Dermis microvascular lymphatic vessel endothelial cell (primary cell): ENCODE results near the gene SKI. TPM values are rescaled to one million over a fixed set of nuclear protein-coding genes. Genes with fewer than 3 reads are reported as not detected.

Experiments
- DNase-seq, 2 donors: peaks; one replicate each; pipeline versions ENCODE4 v3.0.0 to v3.0.0-alpha.2; 2010; ENCODE audit warnings: low read depth in 2 of 2
- total RNA-seq: library from RNA; depleted of rRNA; stranded (reverse); fragments of >200 nt; gene quantifications from 2 replicates; pipeline ENCODE4 v1.2.1, GENCODE V29; 2014

Gene SKI
- total RNA-seq, 1 donor from 2014 or later = 12.7 TPM

DNA sequence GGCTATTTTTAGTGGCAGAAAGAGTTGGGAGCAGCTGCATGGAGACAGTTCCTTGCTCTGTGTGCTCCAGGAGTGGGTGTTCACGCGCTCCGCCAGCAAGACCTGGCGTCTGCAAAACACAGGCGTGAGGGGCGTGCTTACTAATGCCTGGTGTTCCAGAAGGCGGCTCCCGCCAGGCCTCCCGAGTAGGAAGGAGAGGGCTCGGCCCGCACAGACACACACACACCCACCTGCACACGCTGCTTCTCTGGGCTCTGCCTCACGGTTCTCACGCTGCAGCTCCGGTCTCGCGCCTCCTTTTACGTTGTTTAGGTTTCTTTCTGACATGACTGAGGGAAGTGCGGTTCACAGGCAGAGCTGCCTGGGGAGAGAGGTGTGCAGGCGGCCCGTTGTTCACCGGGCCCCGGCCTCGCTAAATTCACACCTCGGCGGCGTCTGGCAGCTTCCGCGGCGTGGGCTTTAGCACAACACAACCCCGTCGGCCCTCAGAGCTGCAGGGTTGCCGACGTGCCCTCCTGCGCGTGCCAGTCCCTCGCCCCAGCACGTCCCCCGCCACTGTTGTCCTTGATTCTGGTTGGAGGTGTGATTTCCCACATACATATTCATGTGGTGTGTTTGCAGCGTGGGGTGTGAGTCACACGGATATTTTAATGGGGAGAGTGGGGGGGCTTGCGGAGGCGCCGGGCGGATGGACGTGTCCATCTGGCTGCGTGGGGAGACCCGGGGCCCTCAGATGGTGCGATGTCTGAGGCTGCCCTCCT is 77.0 kb downstream of the SKI start:
- no peak for DNase-seq

DNA sequence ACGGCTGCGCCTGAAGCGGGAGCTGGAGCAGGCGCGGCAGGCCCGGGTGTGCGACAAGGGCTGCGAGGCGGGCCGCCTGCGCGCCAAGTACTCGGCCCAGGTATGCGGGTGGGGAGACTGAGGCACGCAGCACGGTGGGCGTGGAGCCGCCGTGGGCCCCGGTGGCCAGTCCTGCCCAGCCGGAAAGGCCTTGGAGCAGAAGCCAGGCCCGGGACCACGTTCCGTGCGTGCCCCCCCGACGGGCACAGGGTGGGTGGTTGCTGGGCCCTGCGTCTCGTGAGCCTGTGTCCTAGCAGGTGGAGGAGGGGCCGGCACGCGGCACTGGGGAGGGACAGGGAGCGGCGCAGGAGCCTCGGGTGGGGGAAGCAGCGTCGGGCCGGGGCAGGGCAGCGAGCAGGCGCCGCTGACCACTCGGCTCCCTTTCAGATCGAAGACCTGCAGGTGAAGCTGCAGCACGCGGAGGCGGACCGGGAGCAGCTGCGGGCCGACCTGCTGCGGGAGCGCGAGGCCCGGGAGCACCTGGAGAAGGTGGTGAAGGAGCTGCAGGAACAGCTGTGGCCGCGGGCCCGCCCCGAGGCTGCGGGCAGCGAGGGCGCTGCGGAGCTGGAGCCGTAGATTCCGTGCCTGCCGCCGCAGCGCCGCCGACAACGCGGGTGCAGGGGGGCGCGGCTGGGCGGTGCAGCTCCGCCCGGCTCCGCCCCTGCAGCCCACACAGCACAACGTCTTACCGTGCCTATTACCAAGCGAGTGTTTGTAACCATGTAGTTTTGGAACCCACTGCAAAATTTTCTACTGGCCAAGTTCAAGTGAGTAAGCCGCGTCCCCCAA is 78.2 kb downstream of the SKI start:
- no peak for DNase-seq

DNA sequence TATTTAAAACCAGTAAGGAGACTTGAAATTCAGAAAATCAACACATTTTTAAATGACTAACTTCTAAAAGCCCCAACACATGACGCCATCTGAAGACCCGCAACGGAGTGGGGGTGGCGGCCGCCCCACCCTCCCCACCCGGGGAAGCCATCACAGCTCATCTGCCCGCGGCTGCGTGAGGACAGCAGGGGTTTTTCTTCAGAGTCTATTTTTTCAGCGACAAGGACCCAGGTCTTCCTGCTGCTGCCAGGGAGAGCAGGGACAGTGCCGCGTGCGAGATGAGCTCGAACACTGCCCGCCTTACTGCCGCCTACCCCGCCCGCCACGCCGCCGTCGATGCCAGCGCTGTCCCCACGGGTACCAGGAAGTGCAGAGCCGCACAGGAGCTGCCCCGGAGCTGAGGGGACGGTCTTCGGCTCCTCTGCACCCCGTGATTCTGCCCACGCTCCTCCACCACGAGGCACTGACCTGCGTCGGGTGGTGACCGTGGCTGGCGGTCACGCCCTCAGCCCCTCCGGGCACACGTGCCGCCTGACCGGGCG is 79.0 kb downstream of the SKI start:
- DNase-seq = no peak

DNA sequence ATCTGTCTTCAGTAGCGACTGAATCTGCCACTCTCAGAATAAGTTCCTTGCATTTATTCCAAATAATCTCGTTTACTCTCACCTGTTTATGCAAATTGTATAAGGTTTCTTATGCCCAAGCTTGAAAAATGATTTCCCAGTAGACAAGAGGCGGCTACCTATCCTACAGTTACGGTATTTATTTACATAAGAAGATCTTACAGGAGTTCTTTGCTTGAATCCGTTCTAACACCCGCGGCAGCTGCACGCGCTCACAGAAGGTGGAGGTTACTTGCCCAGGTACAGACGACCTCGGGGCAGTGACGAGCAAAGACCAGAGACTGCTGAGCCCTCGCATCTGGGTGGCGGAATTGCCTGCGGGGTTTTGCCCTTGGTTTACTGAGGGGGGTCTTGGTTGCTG is 79.9 kb downstream of the SKI start:
- no peak for DNase-seq

DNA sequence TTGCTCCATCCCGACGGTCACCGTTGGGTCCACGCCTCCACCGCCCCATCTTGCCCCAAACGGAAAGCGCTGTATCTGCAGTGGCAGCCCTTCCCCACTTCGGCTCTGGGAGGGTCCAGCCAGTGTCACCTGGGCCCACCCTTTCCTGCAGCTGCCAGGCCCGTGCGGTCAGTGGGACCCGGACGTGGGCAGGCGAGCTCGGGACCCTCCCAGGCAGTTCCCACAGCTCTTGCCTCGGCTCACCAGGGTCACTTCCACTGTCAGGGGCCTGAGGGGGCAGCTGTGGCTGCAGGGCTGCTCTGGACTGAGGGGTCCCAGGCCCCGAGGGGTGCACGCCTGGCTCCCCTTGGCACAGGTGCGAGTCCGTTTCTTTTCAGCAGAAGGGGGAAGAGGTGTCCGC is 80.7 kb downstream of the SKI start:
- DNase-seq = no peak

DNA sequence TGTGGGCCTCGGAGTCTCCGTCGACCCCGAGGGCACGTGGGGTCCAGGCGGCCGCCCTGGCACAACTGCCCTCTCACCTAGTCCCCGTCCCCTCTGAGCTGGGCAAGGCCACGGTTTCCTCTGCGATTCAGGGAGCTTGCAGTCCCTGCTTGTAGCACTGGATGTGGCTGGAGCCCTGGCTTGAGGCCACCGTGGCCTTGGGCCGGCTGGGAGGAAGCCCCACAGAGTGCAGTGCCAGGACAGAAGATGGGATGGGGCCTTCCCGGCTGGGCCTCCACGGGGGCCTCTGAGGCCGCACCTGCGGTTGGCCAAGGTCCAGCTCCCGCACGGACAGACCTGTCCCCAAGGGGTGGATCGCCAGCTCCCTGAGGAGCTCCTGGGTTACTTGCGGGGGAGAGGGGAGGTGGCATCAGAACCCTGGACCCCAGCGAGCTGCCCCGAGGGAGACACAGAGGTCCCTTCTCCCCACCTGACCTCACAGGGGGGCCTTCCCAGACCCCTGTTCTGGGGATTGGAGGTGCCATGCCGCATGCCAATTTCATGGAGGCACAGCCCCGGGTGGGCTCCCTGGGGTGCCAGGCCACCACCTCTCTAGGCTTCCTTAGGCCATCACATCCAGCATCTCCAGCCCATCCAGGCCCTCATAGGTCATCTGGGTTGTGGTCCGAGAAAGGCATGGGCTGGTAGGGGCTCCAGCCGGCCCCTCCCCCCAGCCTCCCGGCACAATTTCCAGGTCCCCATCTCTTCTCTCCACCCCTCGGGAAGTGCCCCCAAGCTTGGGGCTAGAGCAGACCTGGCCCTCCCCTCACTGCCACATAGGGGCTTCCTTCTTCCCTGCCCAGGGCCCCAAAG is 82.4 kb downstream of the SKI start:
- no peak for DNase-seq

DNA sequence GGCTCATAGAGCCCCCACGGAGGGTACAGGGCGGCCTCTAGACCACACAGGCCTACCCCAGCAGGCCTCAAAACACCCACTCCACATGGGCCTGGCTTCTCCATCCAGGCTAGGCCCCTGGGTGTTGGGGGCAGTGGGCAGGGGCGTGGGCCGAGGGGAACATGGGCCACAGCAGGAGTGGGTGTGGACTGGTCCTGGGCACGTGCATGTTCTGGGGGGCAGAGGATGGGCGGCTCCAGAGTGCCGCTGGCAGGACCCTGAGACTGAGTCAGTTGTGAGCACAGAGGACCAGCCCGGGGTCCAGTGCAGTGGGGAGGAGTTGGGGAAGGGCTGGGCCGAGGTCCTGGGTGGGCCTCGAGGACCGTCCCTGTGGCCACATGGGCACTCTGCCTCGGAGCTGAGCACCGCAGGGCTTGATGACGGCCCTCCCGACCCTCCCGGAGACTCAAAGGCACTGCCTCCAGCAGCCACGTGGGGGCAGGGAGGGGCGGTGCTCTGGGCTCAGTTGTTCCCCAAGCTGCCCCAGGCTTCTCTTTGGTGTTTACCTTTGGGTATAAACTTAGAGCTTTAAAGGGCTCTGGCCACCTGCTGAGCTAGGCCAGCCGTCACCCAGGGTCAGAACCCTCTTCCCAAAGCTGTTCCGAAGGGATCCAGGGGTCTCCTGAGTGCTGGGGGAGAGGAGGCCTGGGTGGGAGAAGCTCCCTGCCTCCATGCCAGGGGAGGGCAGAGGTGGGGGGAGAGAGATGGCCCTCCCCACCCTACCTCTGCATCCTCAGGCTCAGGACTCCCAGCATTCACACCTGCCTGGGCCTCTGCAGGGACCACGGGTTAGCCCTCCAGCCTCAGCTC is 83.3 kb downstream of the SKI start:
- DNase-seq = peak in 1 of 2 donors; percentile 47

DNA sequence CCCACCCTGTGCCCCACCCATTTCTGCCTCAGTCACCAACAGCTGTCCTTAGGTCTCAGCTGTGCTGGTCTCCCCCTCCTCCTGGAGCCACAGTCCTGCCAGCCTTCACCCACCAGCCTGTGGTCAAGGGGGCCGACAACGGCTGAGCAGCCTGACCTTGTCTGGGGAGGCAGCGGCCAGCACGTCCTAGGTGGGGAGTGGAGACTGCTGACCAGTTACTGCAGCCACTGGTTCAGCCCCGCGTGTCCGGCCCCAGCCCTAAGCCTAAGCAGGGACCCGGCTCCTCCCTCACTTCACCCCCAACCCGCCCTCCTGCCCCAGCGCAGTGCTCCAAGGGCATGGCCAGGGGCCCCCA is 84.0 kb downstream of the SKI start:
- DNase-seq = no peak

DNA sequence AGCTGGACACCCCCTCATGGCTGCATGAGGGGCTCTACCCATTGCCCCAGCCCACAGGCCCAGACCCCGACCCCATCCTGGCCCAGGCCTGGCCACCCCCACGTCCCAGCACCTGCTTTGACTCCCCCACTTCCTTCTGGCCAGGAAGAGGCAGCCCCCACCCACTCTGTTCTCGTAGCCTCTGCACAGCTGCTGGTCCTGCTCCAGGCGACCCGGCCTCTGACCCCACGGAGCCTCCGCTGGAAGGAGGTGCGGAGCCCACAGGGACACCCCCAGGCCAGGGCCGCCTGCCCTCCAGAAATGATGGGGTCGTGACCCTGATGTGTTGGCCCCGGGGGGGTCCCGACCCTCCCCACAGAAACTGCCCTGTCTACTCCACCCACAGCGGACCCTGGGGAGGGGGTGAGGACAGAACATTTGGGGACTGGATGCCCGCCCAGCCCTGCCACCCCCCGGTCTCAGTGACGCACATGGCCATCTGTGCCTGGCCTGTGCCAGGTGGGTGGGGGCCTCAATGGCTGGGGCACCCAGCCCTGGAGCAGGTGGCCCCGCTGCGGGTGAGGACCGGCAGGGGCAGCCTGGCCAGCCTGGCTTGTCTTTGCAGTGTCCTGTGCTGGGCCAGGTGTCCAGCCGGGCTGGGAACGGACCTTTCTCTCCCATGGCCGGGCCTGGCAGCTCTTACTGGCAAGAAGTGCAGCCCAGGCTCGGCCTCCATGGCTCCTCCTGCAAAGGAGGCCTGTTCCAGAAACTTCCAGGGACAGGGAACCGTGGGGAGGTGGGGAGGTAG is 84.6 kb downstream of the SKI start:
- no peak for DNase-seq

DNA sequence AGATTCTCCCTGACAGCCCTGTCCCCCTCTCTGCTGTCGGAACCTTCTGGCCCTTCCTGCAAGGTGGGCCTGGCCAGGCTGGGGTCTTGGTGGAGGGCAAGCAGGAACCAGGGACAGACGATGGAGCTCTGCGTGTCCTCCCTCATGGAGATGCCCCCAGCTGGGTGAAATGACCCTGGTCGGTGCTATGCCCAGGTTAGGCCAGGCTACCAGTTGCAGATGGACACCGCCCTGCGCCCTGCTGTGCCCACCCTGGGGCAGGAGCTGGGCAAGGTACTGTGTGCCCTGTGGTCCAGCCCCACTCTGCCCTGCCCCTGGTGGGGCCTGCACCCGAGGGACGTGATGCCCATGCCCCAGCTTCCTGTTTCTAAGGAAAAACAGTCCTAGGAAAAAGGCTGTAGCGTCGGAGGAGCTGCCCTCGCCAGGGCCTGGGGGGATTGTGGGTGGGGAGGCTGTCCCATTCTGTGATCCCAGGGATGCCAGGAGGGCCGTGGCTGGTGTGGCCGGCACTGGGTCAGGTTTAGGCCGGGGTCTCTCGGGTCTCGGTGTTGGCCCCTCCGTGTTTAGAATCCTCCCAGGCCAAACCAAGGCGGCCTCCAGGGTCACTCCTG is 85.6 kb downstream of the SKI start:
- DNase-seq = peak in 1 of 2 donors; percentile 21

DNA sequence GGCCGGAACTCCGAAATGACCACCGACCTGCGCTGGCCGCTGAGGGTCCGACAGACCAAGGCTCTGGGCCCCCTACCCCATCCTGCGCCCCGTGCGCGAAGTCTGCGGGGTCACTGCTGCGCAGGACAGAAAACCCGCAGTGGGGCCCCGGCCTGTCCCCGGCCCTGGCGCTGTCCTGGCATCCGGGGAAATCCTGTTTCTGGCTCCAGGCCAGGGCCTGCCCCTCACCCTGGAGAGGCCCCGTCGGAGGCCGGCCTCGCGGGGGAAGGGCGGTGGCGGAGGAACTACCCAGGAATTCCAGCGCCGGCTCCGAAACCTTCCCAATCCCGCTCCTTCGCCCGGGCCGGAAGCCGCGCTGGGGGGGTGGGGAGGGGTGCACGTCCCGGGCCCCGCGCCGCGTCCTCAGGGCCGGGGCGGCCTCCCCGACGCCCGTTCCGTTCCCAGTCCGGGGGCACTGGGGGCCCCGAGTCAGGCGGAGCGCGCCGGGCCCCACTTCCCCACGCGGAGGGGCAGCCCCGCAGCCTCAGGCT is 86.2 kb downstream of the SKI start:
- DNase-seq = peak in 1 of 2 donors; percentile 38

DNA sequence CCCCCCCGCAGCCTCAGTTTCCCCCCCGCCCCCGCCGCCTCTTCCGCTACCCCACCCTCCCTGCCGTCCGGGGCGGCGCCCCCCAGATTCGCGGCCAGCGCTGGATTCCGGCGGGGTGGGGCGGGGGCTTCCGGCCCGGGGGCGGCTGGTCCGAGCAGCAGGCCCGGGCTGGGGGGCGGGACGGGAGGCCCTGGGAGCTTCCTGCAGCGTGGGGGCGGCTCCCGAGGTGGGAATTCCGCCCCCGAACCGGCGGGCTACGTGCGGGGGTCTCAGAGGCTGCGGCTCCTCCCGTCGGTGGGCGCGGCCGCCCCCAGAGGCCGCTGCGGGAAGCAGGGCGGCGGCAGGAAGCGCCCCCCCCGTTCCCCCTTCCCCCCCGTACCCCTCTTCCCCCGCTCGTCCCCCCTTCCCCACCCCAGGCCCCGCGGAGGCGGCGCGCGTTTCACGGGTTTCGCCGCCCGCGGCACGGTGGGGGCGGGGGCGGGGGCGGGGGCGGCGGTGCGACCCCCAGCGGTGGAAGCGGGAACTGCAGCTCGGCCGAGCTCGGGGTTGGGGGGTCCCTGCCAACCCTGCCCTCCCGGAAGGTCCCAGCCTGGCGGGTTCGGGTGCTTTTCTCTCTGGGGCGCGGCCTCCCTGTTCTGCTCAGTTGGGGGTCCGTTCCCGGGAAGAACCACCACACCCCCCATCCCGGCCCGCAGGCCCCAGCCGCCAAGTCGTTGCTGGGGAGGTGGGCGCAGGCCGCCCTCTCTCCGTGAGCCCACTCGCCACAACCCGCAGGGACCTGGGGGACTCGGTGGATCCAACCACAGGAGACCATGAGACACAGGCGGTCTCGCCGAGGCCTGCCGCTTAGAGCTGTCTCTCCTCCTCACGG is 86.9 kb downstream of the SKI start:
- peak; percentile 34 to 74 for DNase-seq

DNA sequence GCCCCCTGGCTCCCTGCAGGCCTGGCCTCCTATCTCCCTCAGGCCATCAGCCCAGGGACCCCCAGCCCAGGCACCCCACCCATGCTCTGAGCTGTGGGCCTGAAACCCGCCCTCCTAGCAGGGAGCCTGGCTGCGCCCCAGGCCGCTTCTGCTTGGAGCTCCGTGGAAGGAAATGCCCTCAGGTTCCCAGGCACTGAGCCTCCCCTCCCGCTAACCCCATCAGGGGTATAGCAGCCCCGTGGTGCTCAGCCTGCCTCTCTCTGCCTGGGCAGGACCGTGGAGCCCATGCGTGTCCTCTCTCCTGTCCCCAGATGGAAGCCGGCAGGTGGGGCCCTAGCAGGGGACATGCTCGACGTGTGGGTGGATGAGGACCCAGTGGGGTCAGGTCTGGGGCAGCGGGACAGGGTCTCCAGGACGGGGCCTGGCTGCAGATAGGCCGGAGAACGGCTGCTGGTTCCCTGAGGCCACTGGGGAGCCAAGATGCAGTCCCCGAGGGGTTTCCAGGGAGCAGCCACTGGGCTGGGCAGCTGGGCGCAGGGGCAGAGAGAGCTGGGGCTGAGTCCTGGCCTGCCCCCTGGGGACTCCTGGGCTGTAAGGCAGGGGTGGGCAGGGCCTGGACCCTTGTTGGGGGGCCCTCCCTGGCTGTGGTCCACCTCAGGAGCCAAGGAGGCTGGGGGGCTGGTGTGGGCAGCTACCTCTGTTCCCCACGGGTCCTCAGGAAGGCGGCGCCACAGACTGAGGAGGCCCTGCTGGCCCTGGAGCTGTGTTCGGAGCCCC is 87.7 kb downstream of the SKI start:
- no peak for DNase-seq

DNA sequence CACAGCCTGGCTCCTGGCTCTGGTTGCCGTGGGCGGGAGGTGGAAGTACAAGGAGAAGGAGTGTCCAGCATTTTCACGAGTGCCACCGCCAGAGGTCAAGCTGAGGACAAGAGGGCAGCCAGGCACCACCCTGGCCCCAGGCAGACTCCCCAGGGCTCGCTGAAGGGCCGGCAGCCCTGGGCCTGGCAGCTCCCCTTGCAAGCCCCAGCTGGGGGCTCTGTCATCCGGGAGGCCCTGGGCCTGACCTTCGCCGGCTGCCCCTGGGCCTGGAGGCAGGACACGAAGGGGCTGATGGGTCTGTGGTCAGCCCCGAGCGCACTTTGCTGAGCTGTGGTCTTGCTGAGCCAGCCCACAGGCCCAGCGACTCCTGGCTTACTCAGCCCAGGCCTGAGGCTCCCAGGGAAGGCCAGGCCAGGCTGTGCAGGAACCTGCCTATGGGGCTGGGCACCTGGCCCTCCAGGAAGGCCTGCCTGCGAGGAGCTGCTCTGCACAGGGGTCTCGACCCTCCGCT is 88.4 kb downstream of the SKI start:
- no peak for DNase-seq

DNA sequence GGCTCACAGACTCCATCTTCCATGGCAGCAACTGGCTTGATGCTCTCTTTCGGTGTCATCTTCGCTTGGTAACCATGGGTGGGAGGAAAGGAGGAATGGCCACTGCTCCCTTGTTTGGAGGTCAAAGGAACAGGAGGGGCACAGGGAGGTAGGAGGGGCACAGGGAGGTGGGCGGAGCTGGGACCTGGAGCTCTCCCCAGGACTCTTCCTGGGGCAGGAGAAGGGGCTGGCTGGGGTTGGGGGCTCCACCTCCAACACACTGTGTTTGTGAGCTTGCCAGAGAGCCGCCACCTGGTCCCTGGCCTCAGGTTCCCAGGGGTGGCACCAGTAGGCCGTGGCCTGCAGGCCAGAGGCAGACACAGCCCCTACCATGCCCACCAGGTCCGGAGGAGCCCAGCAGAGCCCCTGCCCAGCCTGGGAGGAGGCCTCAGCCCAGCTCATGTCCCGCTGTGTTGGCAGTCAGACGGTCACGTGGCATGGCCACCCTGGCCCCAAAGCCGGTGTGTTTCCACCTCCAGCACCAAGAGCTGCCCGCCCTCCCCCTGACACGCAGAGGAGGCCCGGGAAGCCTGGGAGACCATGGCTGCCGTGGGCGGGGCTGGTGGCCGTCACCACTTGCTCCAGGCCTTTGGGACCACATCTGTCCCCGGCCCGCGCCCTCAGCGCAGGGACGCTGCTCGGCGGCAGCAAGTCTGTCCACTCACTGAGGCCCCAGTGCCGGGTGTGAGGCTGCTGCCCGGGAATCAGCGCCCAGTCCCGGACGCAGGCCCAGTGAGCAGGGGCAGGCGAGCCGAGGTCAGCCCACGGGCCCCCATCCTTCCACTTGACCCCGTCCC is 89.3 kb downstream of the SKI start:
- DNase-seq = no peak
